SU-DHL-6 (cell line): Measurements from ENCODE around the gene SEPTIN3.

Experiments used
- CTCF ChIP-seq: fragments of 200-600 bp; sonication (generic); IDR thresholded peaks from one replicate; pipeline ENCODE4 v1.5.1; 2017; ENCODE audit warnings: antibody characterized with exemption, mild to moderate bottlenecking, low read length, moderate library complexity; ENCODE audit not compliant: insufficient read depth, poor library complexity, severe bottlenecking
- EZH2phosphoT487 ChIP-seq: fragments of 200-600 bp; sonication (generic), shearing (Covaris generic); conservative IDR thresholded peaks from 2 replicates; pipeline ENCODE4 v1.6.1; 2018; ENCODE audit warnings: mild to moderate bottlenecking, antibody characterized with exemption, low read length, moderate library complexity, mixed read lengths

DNA sequence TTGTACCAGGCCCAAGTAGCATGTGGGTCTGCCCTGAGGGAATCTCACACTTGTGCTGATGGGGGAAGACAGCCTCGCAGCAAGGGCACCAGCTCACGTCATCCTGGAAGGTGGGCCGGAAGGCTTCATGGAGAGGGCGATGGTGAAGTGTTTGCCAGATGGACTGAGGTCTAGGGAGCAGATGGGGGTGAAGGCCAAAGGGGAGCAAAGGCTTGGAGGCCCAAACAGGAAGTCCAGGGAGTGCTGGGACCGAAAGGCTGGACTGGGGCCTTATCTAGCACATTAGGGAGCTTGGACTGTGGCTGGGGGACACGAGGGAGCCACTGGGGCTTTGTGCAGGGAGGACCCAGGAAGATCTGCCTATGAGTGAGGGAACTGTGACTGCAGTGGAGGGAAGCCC lies 41.4 kb upstream of the SEPTIN3 start:
- no peak for TF ChIP-seq CTCF
- no peak for TF ChIP-seq EZH2phosphoT487
